GM23338 (cell line): Measurements from ENCODE around the gene SERPING1. TPM values are rescaled to one million over a fixed set of nuclear protein-coding genes. Genes with fewer than 3 reads are reported as not detected.

Experiments
- ATAC-seq: fragments of 200-7000 bp; cut with Tn5 transposase; 3 replicates; pipeline ENCODE4 v1.9.1; 2020
- DNase-seq: peaks from one replicate; pipeline ENCODE4 v3.0.0-alpha.2; 2015; ENCODE audit warnings: low spot score
- H2AFZ ChIP-seq: fragments of 200-600 bp; sonication (generic); 2 replicates; pipeline ENCODE4 v1.8.0; 2016; ENCODE audit warnings: antibody characterized with exemption, mild to moderate bottlenecking, moderate library complexity
- H3F3A ChIP-seq: fragments of 200-600 bp; sonication (generic); replicated peaks from 2 replicates; pipeline ENCODE4 v1.8.0; 2017; ENCODE audit warnings: antibody characterized with exemption, mixed run types, low read depth
- H3K27ac ChIP-seq: fragments of 200-600 bp; sonication (generic); 2 replicates; pipeline ENCODE4 v1.6.1; 2016; ENCODE audit warnings: low read depth
- H3K27me3 ChIP-seq: fragments of 200-600 bp; sonication (generic); 2 replicates; pipeline ENCODE4 v1.8.0; 2016; ENCODE audit warnings: mild to moderate bottlenecking, mixed run types, moderate library complexity; ENCODE audit not compliant: insufficient read depth
- H3K36me3 ChIP-seq: fragments of 200-600 bp; sonication (generic); 2 replicates; pipeline ENCODE4 v1.8.0; 2016; ENCODE audit warnings: mild to moderate bottlenecking; ENCODE audit not compliant: insufficient read depth
- H3K4me1 ChIP-seq: fragments of 200-600 bp; sonication (generic); 2 replicates; pipeline ENCODE4 v1.8.0; 2016; ENCODE audit warnings: mild to moderate bottlenecking, moderate library complexity; ENCODE audit not compliant: insufficient read depth
- H3K4me2 ChIP-seq: fragments of 200-600 bp; sonication (generic); 2 replicates; pipeline ENCODE4 v1.7.1; 2017; ENCODE audit warnings: mixed run types
- H3K4me3 ChIP-seq: fragments of 200-600 bp; sonication (generic); 2 replicates; pipeline ENCODE4 v1.6.1; 2016; ENCODE audit warnings: mixed run types
- H3K79me2 ChIP-seq: fragments of 200-600 bp; sonication (generic); replicated peaks from 2 replicates; pipeline ENCODE4 v1.8.0; 2017; ENCODE audit warnings: mild to moderate bottlenecking; ENCODE audit not compliant: insufficient read depth
- H3K9me2 ChIP-seq: fragments of 200-600 bp; sonication (generic); 2 replicates; pipeline ENCODE4 v1.8.0; 2017; ENCODE audit not compliant: insufficient read depth
- H4K20me1 ChIP-seq: fragments of 200-600 bp; sonication (generic); replicated peaks from 2 replicates; pipeline ENCODE4 v1.8.0; 2017; ENCODE audit warnings: mild to moderate bottlenecking; ENCODE audit not compliant: insufficient read depth
- H3K27ac Mint-ChIP-seq: 2 replicates; pipeline ENCODE4 v1.8.0; 2020; ENCODE audit warnings: inconsistent platforms, mild to moderate bottlenecking, moderate library complexity, mixed read lengths
- H3K27me3 Mint-ChIP-seq: 3 replicates; pipeline ENCODE4 v1.8.0; 2022; ENCODE audit warnings: low read depth, mild to moderate bottlenecking, moderate library complexity, mixed read lengths, inconsistent platforms; ENCODE audit not compliant: insufficient read depth, poor library complexity
- H3K36me3 Mint-ChIP-seq: 3 replicates; pipeline ENCODE4 v1.8.0; 2021; ENCODE audit warnings: low read depth, mild to moderate bottlenecking, inconsistent platforms, moderate library complexity, mixed read lengths
- H3K4me1 Mint-ChIP-seq: 3 replicates; pipeline ENCODE4 v1.8.0; 2020; ENCODE audit warnings: mild to moderate bottlenecking, inconsistent platforms, mixed read lengths
- H3K4me3 Mint-ChIP-seq: 3 replicates; pipeline ENCODE4 v1.8.0; 2021; ENCODE audit warnings: moderate library complexity, mild to moderate bottlenecking, inconsistent platforms, mixed read lengths
- H3K9me3 Mint-ChIP-seq: 3 replicates; pipeline ENCODE4 v1.8.0; 2020; ENCODE audit warnings: moderate library complexity, mild to moderate bottlenecking, inconsistent platforms, mixed read lengths
- CREB1 ChIP-seq: fragments of 250-450 bp; sonication (Bioruptor Pico); IDR thresholded peaks from 2 replicates; pipeline ENCODE4 v1.5.0; 2020; ENCODE audit warnings: low read depth, mild to moderate bottlenecking, moderate library complexity
- ETS1 ChIP-seq: IDR thresholded peaks from 2 replicates; pipeline ENCODE4 v1.6.1; 2016; ENCODE audit warnings: antibody characterized with exemption
- EZH2 ChIP-seq: fragments of 200-600 bp; sonication (generic); IDR thresholded peaks from one replicate; pipeline ENCODE4 v1.8.0; 2017; ENCODE audit warnings: antibody characterized with exemption, mild to moderate bottlenecking, low read depth; ENCODE audit not compliant: unreplicated experiment
- JUNB ChIP-seq: IDR thresholded peaks from one replicate; pipeline ENCODE4 v1.6.1; 2016; ENCODE audit warnings: antibody characterized with exemption; ENCODE audit not compliant: unreplicated experiment
- POLR2AphosphoS5 ChIP-seq: IDR thresholded peaks from 2 replicates; pipeline ENCODE4 v1.6.1; 2016; ENCODE audit warnings: antibody characterized with exemption, low read depth
- STAT1 ChIP-seq: IDR thresholded peaks from one replicate; pipeline ENCODE4 v1.6.1; 2016; ENCODE audit warnings: antibody characterized with exemption; ENCODE audit not compliant: unreplicated experiment
- ZNF114 ChIP-seq: fragments of 250-450 bp; sonication (Bioruptor Pico); IDR thresholded peaks from 2 replicates; pipeline ENCODE4 v1.5.0; 2020; ENCODE audit warnings: mild to moderate bottlenecking, moderate library complexity
- ZNF331 ChIP-seq: fragments of 250-450 bp; sonication (Bioruptor Pico); IDR thresholded peaks from 2 replicates; pipeline ENCODE4 v1.5.0; 2020; ENCODE audit warnings: low read depth, mild to moderate bottlenecking, moderate library complexity
- ZNF462 ChIP-seq: fragments of 250-450 bp; sonication (Bioruptor Pico); IDR thresholded peaks from 2 replicates; pipeline ENCODE4 v1.5.0; 2020; ENCODE audit warnings: mild to moderate bottlenecking, moderate library complexity
- polyA plus RNA-seq: library from polyadenylated mRNA; unstranded; fragments of >200 nt; fragmentation: Nextera tagmentation; extraction: Ambion mirVana; gene quantifications from 2 replicates; pipeline ENCODE4 v1.2.1, GENCODE V29; 2016
- total RNA-seq: library from RNA; depleted of rRNA; stranded (reverse); fragments of >200 nt; shearing (Covaris generic); gene quantifications from 2 replicates; pipeline ENCODE4 v1.2.3, GENCODE V29; 2014

Gene SERPING1
- total and polyA plus RNA-seq, 2 experiments from 2014 or later, result 42.3 to 54.7 TPM

GRCh38 chr11:57568330-57568766 is 29.1 kb upstream of the SERPING1 start (continued):
- no peak for TF ChIP-seq ETS1
- no peak for TF ChIP-seq JUNB
- no peak for TF ChIP-seq POLR2AphosphoS5
- no peak for TF ChIP-seq ZNF331 (CRISPR knock-in tag)
- no peak for TF ChIP-seq EZH2

DNA sequence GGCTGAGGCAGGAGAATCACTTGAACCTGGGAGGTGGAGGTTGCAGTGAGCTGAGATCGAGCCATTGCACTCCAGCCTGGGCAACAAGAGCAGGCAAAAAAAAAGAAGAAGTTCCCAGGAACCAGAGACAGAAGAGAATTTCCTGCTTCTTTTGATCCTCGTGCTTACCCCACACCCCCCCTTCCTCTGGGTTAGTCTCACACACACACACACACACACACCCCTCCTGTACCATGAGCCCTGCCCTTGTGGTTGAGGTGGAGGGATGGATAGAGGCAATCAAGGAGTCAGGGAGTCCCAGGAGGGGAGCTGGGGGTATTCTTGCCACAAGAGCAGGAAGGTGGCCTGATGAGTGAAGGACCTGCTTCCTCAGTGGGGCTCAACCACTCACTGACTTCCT is 25.9 kb upstream of the SERPING1 start:
- TF ChIP-seq EZH2 (no peak), CREB1 (no peak), JUNB (no peak), ETS1 (no peak), STAT1 (no peak), ZNF114 (CRISPR knock-in tag) (no peak), ZNF462 (no peak), ZNF331 (CRISPR knock-in tag) (no peak), POLR2AphosphoS5 (no peak)
- H3K4me1 Mint-ChIP-seq, result peaks cover 32% of the 10 kb centered on the region
- no peak overlapping the region for H3K4me3 Mint-ChIP-seq

More for the DNA sequence above, 25.9 kb upstream of the SERPING1 start:
- no peak for ATAC-seq
- Mint-ChIP-seq H3K27me3 (peaks cover 13% of the 10 kb centered on the region), H3K9me3 (no peaks in the 10 kb centered on the region), H3K36me3 (no peaks in the 10 kb centered on the region; the same call in 2 of the 3 replicates), H3K27ac (no peak overlapping the region)
- Histone ChIP-seq H4K20me1 (no peaks in the 10 kb centered on the region), H2AFZ (no peak overlapping the region), H3K27ac (no peak overlapping the region), H3K4me3 (no peak overlapping the region), H3K79me2 (no peaks in the 10 kb centered on the region), H3K4me1 (peaks cover 29% of the 10 kb centered on the region), H3K36me3 (no peaks in the 10 kb centered on the region), H3K9me2 (no peaks in the 10 kb centered on the region), H3F3A (peaks cover 13% of the 10 kb centered on the region; the same call in 1 of the 2 replicates), H3K27me3 (no peaks in the 10 kb centered on the region), H3K4me2 (no peak overlapping the region)
- no peak for DNase-seq
